CD14-positive monocyte (primary cell): ENCODE results near the gene DPH6. TPM values are rescaled to one million over a fixed set of nuclear protein-coding genes. Genes with fewer than 3 reads are reported as not detected.
"Not testable (repeated sequence)": the region's sequence is repeated elsewhere in the genome, so short reads cannot be mapped to it uniquely, and the experiment has no call there.

ENCODE experiments used
- DNase-seq, 3 donors: peaks; one replicate each; pipeline ENCODE4 v3.0.0-alpha.2; 2011 to 2022
- H2AFZ ChIP-seq: 2 replicates; pipeline ENCODE4 v1.6.0; 2012; ENCODE audit warnings: mild to moderate bottlenecking, low read depth, low read length, inconsistent platforms; ENCODE audit not compliant: insufficient read depth, poor library complexity, severe bottlenecking
- H3K27ac ChIP-seq, 2 donors: 1 replicate in 1 of 2; 2 replicates in 1 of 2; pipeline ENCODE4 v1.5.1; 2012 to 2013; ENCODE audit warnings: low read length in 2 of 2, control low read depth in 1 of 2, inconsistent platforms in 1 of 2, low read depth in 1 of 2, mild to moderate bottlenecking in 1 of 2
- H3K27me3 ChIP-seq, 2 donors: one replicate each; pipeline versions ENCODE4 v1.6.0 to v1.6.1; 2011 to 2013; ENCODE audit warnings: low read length in 2 of 2; ENCODE audit not compliant: control insufficient read depth in 2 of 2, insufficient read depth in 2 of 2
- H3K36me3 ChIP-seq, 2 donors: replicated peaks in 1 of 2; 1 replicate in 1 of 2; 2 replicates in 1 of 2; pipeline versions ENCODE4 v1.5.1 to v1.6.1; 2012 to 2013; ENCODE audit warnings: low read length in 2 of 2, control low read depth in 1 of 2, inconsistent platforms in 1 of 2, mild to moderate bottlenecking in 1 of 2; ENCODE audit not compliant: insufficient read depth in 2 of 2, control insufficient read depth in 1 of 2
- H3K4me1 ChIP-seq, 2 donors: 1 replicate in 1 of 2; 2 replicates in 1 of 2; pipeline versions ENCODE4 v1.5.1 to v1.6.1; 2012 to 2013; ENCODE audit warnings: low read length in 2 of 2, control low read depth in 1 of 2, inconsistent platforms in 1 of 2, mild to moderate bottlenecking in 1 of 2, moderate library complexity in 1 of 2; ENCODE audit not compliant: insufficient read depth in 2 of 2, control insufficient read depth in 1 of 2
- H3K4me2 ChIP-seq: replicated peaks from 2 replicates; pipeline ENCODE3; 2012; ENCODE audit warnings: low read length, moderate library complexity, mild to moderate bottlenecking; ENCODE audit not compliant: poor library complexity, severe bottlenecking; ENCODE audit errors: extremely low read depth
- H3K4me3 ChIP-seq, 3 experiments: fragments of 200-600 bp in 1 of 3; sonication (generic) in 1 of 3; replicated peaks in 1 of 3; 1 replicate in 2 of 3; 2 replicates in 1 of 3; pipeline ENCODE4 v1.5.1; 2011 to 2013; ENCODE audit warnings: low read length in 3 of 3, mild to moderate bottlenecking in 3 of 3, control low read depth in 2 of 3, low read depth in 2 of 3, inconsistent platforms in 1 of 3, moderate library complexity in 1 of 3
- H3K79me2 ChIP-seq: 2 replicates; pipeline ENCODE4 v1.6.0; 2012; ENCODE audit warnings: mild to moderate bottlenecking, control low read depth, inconsistent platforms, low read length, moderate library complexity; ENCODE audit not compliant: insufficient read depth
- H3K9ac ChIP-seq: 2 replicates; pipeline ENCODE4 v1.6.0; 2017; ENCODE audit warnings: low read length, mild to moderate bottlenecking; ENCODE audit not compliant: insufficient read depth, poor library complexity, severe bottlenecking
- H3K9me3 ChIP-seq, 2 donors: replicated peaks in 1 of 2; 1 replicate in 1 of 2; 2 replicates in 1 of 2; pipeline versions ENCODE4 v1.5.1 to v1.6.1; 2012 to 2013; ENCODE audit warnings: low read length in 2 of 2, control low read depth in 1 of 2; ENCODE audit not compliant: control insufficient read depth in 1 of 2, insufficient read depth in 1 of 2
- H4K20me1 ChIP-seq: 2 replicates; pipeline ENCODE4 v1.6.0; 2012; ENCODE audit warnings: mild to moderate bottlenecking, low read length, control low read depth, moderate library complexity; ENCODE audit not compliant: insufficient read depth
- H3K27ac Mint-ChIP-seq, 7 donors: one replicate each; pipeline ENCODE4 v1.8.0; 2020; ENCODE audit warnings: mild to moderate bottlenecking in 7 of 7, mixed read lengths in 7 of 7, moderate library complexity in 6 of 7, inconsistent platforms in 2 of 7
- H3K27me3 Mint-ChIP-seq, 3 donors: one replicate each; pipeline ENCODE4 v1.8.0; 2021 to 2022; ENCODE audit warnings: low read depth in 3 of 3, mild to moderate bottlenecking in 3 of 3, mixed read lengths in 3 of 3, moderate library complexity in 3 of 3, inconsistent platforms in 1 of 3
- H3K36me3 Mint-ChIP-seq, 2 donors: one replicate each; pipeline ENCODE4 v1.8.0; 2020; ENCODE audit warnings: mixed read lengths in 2 of 2, inconsistent platforms in 1 of 2, mild to moderate bottlenecking in 1 of 2
- H3K4me1 Mint-ChIP-seq: one replicate; pipeline ENCODE4 v1.8.0; 2020; ENCODE audit warnings: mild to moderate bottlenecking, mixed read lengths
- H3K4me3 Mint-ChIP-seq, 2 donors: one replicate each; pipeline ENCODE4 v1.8.0; 2020; ENCODE audit warnings: mild to moderate bottlenecking in 2 of 2, mixed read lengths in 2 of 2, moderate library complexity in 1 of 2
- H3K9me3 Mint-ChIP-seq, 7 donors: one replicate each; pipeline ENCODE4 v1.8.0; 2020 to 2022; ENCODE audit warnings: mixed read lengths in 7 of 7, mild to moderate bottlenecking in 6 of 7, moderate library complexity in 6 of 7, inconsistent platforms in 2 of 7
- WGBS: methylation state at CpG from one replicate; pipeline ENCODE4 v1.1.5; 2013; ENCODE audit warnings: missing lambda C conversion rate; ENCODE audit not compliant: insufficient coverage; 5-methylcytosine and 5-hydroxymethylcytosine counted together
- intact Hi-C, 2 donors: fragments of 100-400 bp; cut with micrococcal nuclease; formaldehyde crosslinking; loops; one replicate each; pipeline versions ENCODE4 v1.15.0 to v1.15.1; 2023
- polyA plus RNA-seq, 3 donors: library from polyadenylated mRNA; depleted of rRNA in 1 of 3; unstranded in 2 of 3; stranded (reverse) in 1 of 3; fragments of 300-500 nt in 2 of 3; fragments of >200 nt in 1 of 3; fragmentation: Illumina TruSeq in 2 of 3; gene quantifications; 1 replicate in 2 of 3; 2 replicates in 1 of 3; pipeline ENCODE4 v1.2.3, GENCODE V29; 2012 to 2021
- TF ChIP-seq, protein P1 (sequence below): fragments of 200-600 bp; IDR thresholded peaks from one replicate; pipeline ENCODE4 v1.8.0; 2022; ENCODE audit warnings: antibody characterized with exemption, mild to moderate bottlenecking

Gene DPH6
- polyA plus RNA-seq, 3 donors = 7.6 to 18.2 (median 13.6) TPM

DNA sequence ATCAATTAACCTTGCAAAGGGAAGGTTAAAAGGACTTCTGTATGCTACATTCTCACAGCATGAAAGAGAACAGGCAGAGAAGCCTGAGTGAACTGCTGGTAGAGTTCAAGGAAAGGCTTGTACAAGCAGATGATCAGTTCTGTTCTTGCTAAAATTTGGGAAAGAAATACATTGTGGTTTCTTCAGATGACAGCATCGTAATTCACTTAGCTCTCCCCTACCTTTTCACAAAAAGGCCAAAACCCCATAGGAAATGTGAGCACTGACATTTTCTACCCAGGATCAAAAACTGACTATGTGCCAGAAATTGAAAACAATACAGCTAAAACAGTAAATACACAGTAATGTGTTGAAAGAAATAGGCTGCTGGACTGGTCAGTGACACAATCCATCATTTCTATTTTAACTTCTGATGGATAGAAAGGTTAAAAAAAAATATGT lies 216.4 kb downstream of the DPH6 start:
- no peak for DNase-seq
- Histone ChIP-seq H3K9ac (no peak overlapping the region), H3K27me3 (no peaks in the 10 kb centered on the region), H3K79me2 (no peaks in the 10 kb centered on the region), H3K9me3 (no peaks in the 10 kb centered on the region), H3K4me3 (no peak overlapping the region), H3K4me2 (no peak overlapping the region), H3K27ac (no peak overlapping the region), H2AFZ (no peak overlapping the region), H3K36me3 (no peaks in the 10 kb centered on the region), H3K4me1 (no peaks in the 10 kb centered on the region), H4K20me1 (no peaks in the 10 kb centered on the region)
- Mint-ChIP-seq H3K27me3 (no peaks in the 10 kb centered on the region), H3K9me3 (peaks cover 0 to 6% (median 2%) of the 10 kb centered on the region in 7 donors), H3K27ac (no peak overlapping the region), H3K4me1 (no peaks in the 10 kb centered on the region), H3K4me3 (no peak overlapping the region), H3K36me3 (no peaks in the 10 kb centered on the region)
- intact Hi-C loops = no loop called here
- TF ChIP-seq, protein P1, sequence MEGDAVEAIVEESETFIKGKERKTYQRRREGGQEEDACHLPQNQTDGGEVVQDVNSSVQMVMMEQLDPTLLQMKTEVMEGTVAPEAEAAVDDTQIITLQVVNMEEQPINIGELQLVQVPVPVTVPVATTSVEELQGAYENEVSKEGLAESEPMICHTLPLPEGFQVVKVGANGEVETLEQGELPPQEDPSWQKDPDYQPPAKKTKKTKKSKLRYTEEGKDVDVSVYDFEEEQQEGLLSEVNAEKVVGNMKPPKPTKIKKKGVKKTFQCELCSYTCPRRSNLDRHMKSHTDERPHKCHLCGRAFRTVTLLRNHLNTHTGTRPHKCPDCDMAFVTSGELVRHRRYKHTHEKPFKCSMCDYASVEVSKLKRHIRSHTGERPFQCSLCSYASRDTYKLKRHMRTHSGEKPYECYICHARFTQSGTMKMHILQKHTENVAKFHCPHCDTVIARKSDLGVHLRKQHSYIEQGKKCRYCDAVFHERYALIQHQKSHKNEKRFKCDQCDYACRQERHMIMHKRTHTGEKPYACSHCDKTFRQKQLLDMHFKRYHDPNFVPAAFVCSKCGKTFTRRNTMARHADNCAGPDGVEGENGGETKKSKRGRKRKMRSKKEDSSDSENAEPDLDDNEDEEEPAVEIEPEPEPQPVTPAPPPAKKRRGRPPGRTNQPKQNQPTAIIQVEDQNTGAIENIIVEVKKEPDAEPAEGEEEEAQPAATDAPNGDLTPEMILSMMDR = no peak
- no CpG with 5 or more reads among the region's 1 CpG for WGBS

GRCh38 chr15:35328836-35329235 lies 217.1 kb downstream of the DPH6 start:
- H4K20me1 ChIP-seq, H3K4me3 Mint-ChIP-seq, H3K36me3 Mint-ChIP-seq, H2AFZ ChIP-seq, H3K79me2 ChIP-seq, H3K9ac ChIP-seq, H3K27ac ChIP-seq, H3K27me3 ChIP-seq, DNase-seq, H3K27me3 Mint-ChIP-seq, H3K27ac Mint-ChIP-seq, H3K4me3 ChIP-seq, H3K4me2 ChIP-seq, H3K9me3 Mint-ChIP-seq, intact Hi-C loops, H3K36me3 ChIP-seq, H3K9me3 ChIP-seq, H3K4me1 Mint-ChIP-seq, H3K4me1 ChIP-seq: not testable (repeated sequence)
- no CpG with 5 or more reads among the region's 4 CpGs for WGBS
